Central memory CD8-positive, alpha-beta T cell (primary cell): ENCODE data around the gene C9orf40.

Experiments
- ATAC-seq: fragments of 150-1000 bp; cut with Tn5 transposase; replicated peaks from 2 replicates; pipeline ENCODE4 v1.10.0; 2022; ENCODE audit warnings: mild to moderate bottlenecking, moderate FRiP score, moderate number of reproducible peaks; ENCODE audit not compliant: poor library complexity, severe bottlenecking; ENCODE audit errors: extremely low read depth
- DNase-seq, 2 donors: peaks; one replicate each; pipeline ENCODE4 v3.0.0; 2021; ENCODE audit warnings: low spot score in 2 of 2
- H3K27ac Mint-ChIP-seq: one replicate; pipeline ENCODE4 v1.8.0; 2022; ENCODE audit warnings: low read depth, mild to moderate bottlenecking, moderate library complexity, mixed read lengths
- H3K27me3 Mint-ChIP-seq: one replicate; pipeline ENCODE4 v1.8.0; 2022; ENCODE audit warnings: mixed read lengths
- H3K36me3 Mint-ChIP-seq: one replicate; pipeline ENCODE4 v1.8.0; 2022; ENCODE audit warnings: mild to moderate bottlenecking, moderate library complexity, mixed read lengths; ENCODE audit not compliant: insufficient read depth
- H3K4me1 Mint-ChIP-seq: one replicate; pipeline ENCODE4 v1.8.0; 2022; ENCODE audit warnings: mixed read lengths
- H3K4me3 Mint-ChIP-seq: one replicate; pipeline ENCODE4 v1.8.0; 2022; ENCODE audit warnings: mild to moderate bottlenecking, moderate library complexity, mixed read lengths
- H3K9me3 Mint-ChIP-seq: one replicate; pipeline ENCODE4 v1.8.0; 2022; ENCODE audit warnings: mixed read lengths

Gene C9orf40

GRCh38 chr9:74920944-74921626 lies 31.6 kb downstream of the C9orf40 start:
- Mint-ChIP-seq H3K9me3 (no peaks in the 10 kb centered on the region), H3K27me3 (no peaks in the 10 kb centered on the region), H3K4me1 (no peaks in the 10 kb centered on the region), H3K27ac (no peak overlapping the region), H3K36me3 (no peaks in the 10 kb centered on the region), H3K4me3 (no peak overlapping the region)
- DNase-seq (no peak), ATAC-seq (no peak)

GRCh38 chr9:74910036-74910435 lies 42.7 kb downstream of the C9orf40 start:
- Mint-ChIP-seq H3K4me3 (no peak overlapping the region), H3K27me3 (peaks cover 43% of the 10 kb centered on the region), H3K4me1 (no peaks in the 10 kb centered on the region), H3K9me3 (no peaks in the 10 kb centered on the region), H3K27ac (no peak overlapping the region), H3K36me3 (no peaks in the 10 kb centered on the region)
- ATAC-seq (no peak), DNase-seq (no peak)

DNA sequence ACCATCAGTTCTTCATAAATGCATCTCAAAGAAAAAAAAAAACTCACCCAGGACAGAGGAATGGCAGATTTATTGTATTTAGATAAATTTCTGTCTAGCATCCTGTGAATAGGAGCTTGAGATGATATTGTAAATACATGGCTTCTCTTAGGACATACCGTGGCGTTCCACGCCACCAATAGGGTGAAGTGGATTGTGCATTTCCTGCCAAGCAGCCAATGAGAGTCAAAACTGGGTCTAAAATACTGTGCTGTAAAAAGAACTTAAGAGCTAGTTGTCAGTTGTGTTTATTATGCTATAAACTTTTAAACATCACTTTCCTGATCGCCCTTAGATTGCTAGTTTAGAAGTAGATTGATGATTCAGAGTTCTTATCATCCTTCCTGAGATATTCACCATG lies 44.0 kb downstream of the C9orf40 start:
- no peaks in the 10 kb centered on the region for H3K36me3 Mint-ChIP-seq
- no peaks in the 10 kb centered on the region for H3K9me3 Mint-ChIP-seq
- ATAC-seq (no peak), DNase-seq (no peak)
- H3K4me1 Mint-ChIP-seq = no peaks in the 10 kb centered on the region
- H3K27ac Mint-ChIP-seq = no peak overlapping the region
- H3K27me3 Mint-ChIP-seq = peaks cover 47% of the 10 kb centered on the region
- H3K4me3 Mint-ChIP-seq = no peak overlapping the region

DNA sequence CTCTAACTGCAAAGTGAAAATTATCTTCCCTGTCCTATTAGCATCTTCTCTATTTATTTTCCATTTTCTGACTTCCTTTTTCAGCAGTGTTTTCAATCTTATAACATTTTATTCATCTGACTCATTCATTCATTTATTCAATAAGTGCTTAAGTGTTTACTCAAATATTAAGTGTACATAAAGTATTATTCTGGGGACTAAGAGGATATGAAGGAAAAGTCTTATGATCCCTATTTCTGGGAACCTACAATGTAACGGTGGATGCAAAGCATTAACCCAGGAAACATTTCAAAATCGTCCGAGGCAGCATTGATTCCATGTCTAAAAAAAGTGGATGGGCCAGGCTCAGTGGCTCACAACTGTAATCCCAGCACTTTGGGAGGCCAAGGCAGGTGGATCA lies 45.6 kb downstream of the C9orf40 start:
- H3K4me1 Mint-ChIP-seq = no peaks in the 10 kb centered on the region
- no peaks in the 10 kb centered on the region for H3K9me3 Mint-ChIP-seq
- H3K27me3 Mint-ChIP-seq = peaks cover 45% of the 10 kb centered on the region
- H3K27ac Mint-ChIP-seq = no peak overlapping the region
- no peaks in the 10 kb centered on the region for H3K36me3 Mint-ChIP-seq
- H3K4me3 Mint-ChIP-seq = no peak overlapping the region
- no peak for ATAC-seq
- DNase-seq = no peak

DNA sequence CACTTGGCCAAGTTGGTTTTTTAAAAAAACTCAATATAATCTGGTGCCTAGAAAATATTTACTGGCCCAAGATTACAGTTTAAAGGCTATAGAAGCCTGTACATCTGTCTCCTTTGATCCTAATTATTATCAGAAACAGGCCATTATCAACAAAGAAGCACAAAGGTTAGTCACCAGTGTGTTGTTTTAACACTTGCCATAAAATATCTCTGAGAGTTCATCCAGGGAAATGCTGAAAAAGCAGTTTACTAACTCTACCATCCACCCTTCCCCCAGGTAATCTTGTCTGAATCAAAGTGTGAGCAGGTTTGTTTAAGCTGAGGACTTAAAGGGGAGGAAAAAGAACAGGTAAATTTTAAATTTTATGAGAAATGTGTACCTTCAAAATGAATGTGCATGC lies 51.7 kb downstream of the C9orf40 start:
- peaks cover 13% of the 10 kb centered on the region for H3K27me3 Mint-ChIP-seq
- ATAC-seq = no peak
- H3K4me1 Mint-ChIP-seq = no peaks in the 10 kb centered on the region
- no peak overlapping the region for H3K27ac Mint-ChIP-seq
- no peaks in the 10 kb centered on the region for H3K36me3 Mint-ChIP-seq
- no peaks in the 10 kb centered on the region for H3K9me3 Mint-ChIP-seq
- no peak overlapping the region for H3K4me3 Mint-ChIP-seq
- no peak for DNase-seq
